Measurements from ENCODE around the gene UNC93A. TPM values are rescaled to one million over a fixed set of nuclear protein-coding genes. Genes with fewer than 3 reads are reported as not detected.
"Not testable (repeated sequence)": the region's sequence is repeated elsewhere in the genome, so short reads cannot be mapped to it uniquely, and the experiment has no call there.

UNC93A gene
- total RNA-seq, 1 donor from 2014 or later: not detected

DNA sequence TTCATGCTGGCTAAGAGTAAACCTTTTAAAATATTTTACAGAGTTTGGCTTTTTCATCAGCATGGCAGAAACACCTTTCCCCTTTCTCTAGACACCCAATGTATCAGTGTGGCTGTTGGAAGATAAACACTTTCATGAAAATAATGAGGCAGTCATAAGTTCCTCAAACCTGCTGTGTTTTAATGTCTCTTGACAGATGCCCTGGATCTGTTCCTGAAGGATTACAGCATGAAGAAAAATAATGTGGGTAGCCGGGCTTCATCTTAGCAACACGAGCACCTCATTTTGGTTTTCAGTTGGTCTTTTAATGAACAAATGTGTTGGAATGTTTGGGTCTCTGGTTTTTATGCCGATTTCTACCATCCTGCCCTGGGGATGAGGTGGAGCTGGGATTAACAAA lies 45.5 kb upstream of the UNC93A start:
- Mint-ChIP-seq H3K27me3 (ENCODE audit: low read depth) (peaks cover 13% of the 10 kb centered on the region), H3K4me1 (ENCODE audit: low read depth) (no peaks in the 10 kb centered on the region), H3K36me3 (ENCODE audit: low read depth) (no peaks in the 10 kb centered on the region), H3K27ac (ENCODE audit: unreplicated experiment) (no peak overlapping the region), H3K9me3 (ENCODE audit: low read depth) (no peaks in the 10 kb centered on the region), H3K4me3 (ENCODE audit: unreplicated experiment) (no peak overlapping the region)
- no peak for DNase-seq (ENCODE audit: low spot score)
- TF ChIP-seq, protein P1, sequence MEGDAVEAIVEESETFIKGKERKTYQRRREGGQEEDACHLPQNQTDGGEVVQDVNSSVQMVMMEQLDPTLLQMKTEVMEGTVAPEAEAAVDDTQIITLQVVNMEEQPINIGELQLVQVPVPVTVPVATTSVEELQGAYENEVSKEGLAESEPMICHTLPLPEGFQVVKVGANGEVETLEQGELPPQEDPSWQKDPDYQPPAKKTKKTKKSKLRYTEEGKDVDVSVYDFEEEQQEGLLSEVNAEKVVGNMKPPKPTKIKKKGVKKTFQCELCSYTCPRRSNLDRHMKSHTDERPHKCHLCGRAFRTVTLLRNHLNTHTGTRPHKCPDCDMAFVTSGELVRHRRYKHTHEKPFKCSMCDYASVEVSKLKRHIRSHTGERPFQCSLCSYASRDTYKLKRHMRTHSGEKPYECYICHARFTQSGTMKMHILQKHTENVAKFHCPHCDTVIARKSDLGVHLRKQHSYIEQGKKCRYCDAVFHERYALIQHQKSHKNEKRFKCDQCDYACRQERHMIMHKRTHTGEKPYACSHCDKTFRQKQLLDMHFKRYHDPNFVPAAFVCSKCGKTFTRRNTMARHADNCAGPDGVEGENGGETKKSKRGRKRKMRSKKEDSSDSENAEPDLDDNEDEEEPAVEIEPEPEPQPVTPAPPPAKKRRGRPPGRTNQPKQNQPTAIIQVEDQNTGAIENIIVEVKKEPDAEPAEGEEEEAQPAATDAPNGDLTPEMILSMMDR (IDR thresholded peaks at IDR 0.05): no peak

DNA sequence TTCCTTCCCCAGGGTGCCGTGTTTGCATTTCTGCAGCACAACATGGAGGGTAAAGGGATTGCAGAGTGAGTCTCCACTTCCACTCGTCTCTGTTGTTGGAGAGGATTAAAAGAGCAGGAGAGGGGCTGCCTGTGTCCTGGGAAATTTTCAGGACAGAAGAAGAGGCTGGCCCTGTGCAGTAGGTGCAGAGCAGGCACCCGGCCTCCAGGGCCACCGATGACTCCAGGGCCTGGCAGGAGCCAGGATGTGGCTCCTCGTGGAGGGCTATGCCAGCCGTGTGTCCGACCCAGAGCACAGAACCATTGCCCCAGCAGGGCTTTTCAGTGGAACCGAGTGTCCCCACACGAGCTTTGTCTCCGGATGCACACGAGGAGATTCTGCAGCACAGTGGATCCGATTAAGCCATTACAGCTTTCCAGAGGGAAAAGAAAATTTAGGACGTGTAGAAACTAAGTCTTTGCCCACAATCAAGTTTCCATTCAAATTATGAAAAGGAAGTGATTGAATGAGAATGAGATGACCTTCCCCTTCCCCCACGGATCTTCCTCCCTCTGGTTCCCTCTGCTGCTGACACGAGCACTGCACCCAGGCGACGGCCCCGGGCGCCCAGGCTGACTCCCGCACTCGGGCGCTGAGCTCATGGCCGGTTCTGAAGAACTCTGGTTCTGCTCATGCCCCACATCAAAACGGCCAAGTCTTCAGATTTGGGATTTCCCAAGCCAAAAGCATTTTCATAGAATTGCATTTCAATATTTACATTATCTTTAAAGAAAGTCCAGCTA lies 43.1 kb upstream of the UNC93A start:
- Mint-ChIP-seq H3K27ac (ENCODE audit: unreplicated experiment) (no peak overlapping the region), H3K27me3 (ENCODE audit: low read depth) (peaks cover 13% of the 10 kb centered on the region), H3K4me1 (ENCODE audit: low read depth) (no peaks in the 10 kb centered on the region), H3K36me3 (ENCODE audit: low read depth) (no peaks in the 10 kb centered on the region), H3K9me3 (ENCODE audit: low read depth) (no peaks in the 10 kb centered on the region), H3K4me3 (ENCODE audit: unreplicated experiment) (no peak overlapping the region)
- no peak for DNase-seq (ENCODE audit: low spot score)
- TF ChIP-seq, protein P1 (IDR thresholded peaks at IDR 0.05): no peak

DNA sequence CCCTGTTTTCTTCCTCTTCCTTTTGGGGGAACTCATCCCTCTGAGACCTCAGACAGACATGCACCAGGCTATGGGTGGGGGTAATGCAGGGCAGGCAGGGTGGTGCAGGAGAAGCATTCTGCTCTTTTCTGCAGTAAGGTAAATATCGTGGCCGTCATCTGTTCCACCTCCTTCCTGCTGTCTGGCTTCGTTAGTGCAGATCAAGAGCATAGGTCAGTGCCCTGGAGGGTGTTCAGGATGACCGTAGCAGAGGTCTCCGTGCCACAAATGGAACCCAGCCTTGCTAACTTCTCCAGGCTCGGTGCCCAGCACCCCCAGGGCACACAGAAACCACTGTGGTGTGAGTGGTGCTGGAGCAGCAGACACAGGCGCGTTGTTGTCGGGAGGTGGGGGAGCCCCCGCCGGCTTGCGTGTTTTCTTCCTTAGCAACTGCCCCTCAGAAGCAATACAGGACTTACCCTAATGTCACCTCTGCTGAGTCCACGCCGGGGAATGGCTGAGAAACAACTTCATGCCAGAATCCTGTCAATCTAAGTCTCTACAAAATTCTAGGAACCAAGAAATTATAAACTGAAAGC lies 42.1 kb upstream of the UNC93A start:
- H3K4me1 Mint-ChIP-seq (ENCODE audit: low read depth); H3K4me3 Mint-ChIP-seq (ENCODE audit: unreplicated experiment); H3K36me3 Mint-ChIP-seq (ENCODE audit: low read depth); H3K27ac Mint-ChIP-seq (ENCODE audit: unreplicated experiment); H3K9me3 Mint-ChIP-seq (ENCODE audit: low read depth); DNase-seq (ENCODE audit: low spot score): not testable (repeated sequence)
- H3K27me3 Mint-ChIP-seq (ENCODE audit: low read depth): peaks cover 13% of the 10 kb centered on the region

DNA sequence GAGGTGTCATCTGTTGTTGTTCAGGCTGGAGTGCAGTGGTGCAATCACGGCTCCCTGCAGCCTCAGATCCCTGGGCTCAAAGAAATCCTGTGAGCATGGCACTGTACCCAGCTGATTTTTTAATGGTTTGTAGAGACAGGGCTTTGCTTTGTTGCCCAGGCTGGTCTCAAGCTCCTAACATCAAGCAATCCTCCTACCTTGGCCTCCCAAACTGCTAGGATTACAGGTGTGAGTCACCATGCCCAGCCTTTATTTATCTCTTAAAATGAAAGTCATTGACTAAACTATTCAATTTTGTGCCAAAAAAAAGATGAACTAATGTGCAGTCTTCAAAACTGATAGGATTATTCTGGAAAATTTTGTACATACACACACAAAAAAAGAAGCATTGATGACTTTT lies 38.8 kb upstream of the UNC93A start:
- DNase-seq (ENCODE audit: low spot score): no peak
- TF ChIP-seq, protein P1 (IDR thresholded peaks at IDR 0.05): no peak
- Mint-ChIP-seq H3K4me1 (ENCODE audit: low read depth) (no peaks in the 10 kb centered on the region), H3K27ac (ENCODE audit: unreplicated experiment) (no peak overlapping the region), H3K4me3 (ENCODE audit: unreplicated experiment) (no peak overlapping the region), H3K27me3 (ENCODE audit: low read depth) (peaks cover 7% of the 10 kb centered on the region), H3K36me3 (ENCODE audit: low read depth) (no peaks in the 10 kb centered on the region), H3K9me3 (ENCODE audit: low read depth) (peaks cover 11% of the 10 kb centered on the region)

DNA sequence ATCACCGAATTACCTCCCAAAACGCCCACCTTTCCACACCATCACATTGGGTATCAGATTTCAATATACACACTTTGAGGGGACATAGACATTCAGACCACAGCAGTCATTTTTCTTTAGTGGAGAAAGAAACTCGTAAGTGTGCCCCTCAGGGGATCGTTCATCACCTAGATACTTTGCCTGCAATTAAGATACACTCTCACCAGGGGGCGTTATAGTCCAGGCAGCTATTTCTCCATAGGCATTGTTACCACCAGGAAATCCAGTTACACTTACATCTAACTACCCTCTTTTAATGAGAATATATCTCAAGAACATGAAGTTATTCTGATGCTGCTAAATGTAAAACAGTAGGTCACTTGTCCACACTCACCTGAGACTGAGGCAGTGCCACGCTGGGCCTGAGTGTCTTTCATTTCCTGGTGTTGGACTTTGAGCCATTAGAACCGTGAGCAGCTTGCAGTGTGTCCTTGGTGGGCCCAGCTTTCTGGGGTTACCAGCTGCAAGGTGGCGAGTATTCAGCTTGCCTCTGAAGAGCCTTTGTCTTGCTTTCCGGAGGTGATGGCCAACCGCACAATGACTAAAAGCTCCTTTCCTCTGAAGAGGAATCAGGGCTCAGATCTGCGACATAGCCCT lies 35.1 kb upstream of the UNC93A start:
- Mint-ChIP-seq H3K36me3 (ENCODE audit: low read depth) (peaks cover 5% of the 10 kb centered on the region), H3K4me1 (ENCODE audit: low read depth) (no peaks in the 10 kb centered on the region), H3K4me3 (ENCODE audit: unreplicated experiment) (no peak overlapping the region), H3K27ac (ENCODE audit: unreplicated experiment) (no peak overlapping the region), H3K27me3 (ENCODE audit: low read depth) (peaks cover 12% of the 10 kb centered on the region), H3K9me3 (ENCODE audit: low read depth) (peaks cover 16% of the 10 kb centered on the region)
- TF ChIP-seq, protein P1 (IDR thresholded peaks at IDR 0.05): no peak
- DNase-seq (ENCODE audit: low spot score): no peak

Measured in chondrocyte (in vitro differentiated cells).